ENCODE measurements around the gene ERBB4. TPM values are rescaled to one million over a fixed set of nuclear protein-coding genes. Genes with fewer than 3 reads are reported as not detected.

Gene ERBB4
- total RNA-seq, 1 experiment from 2014 or later: not detected

GRCh38 chr2:212414767-212415211, 123.8 kb downstream of the ERBB4 start:
- ChIA-PET POLR2A (no interaction called here), CTCF (interaction anchor here (0.6 kb wide), 1 partner anchor 1256 kb away, joined by 3 read pairs; no protein-coding TSS in a partner anchor)
- DNase-seq (ENCODE audit: unreplicated experiment): no peak
- H3K9me3 Mint-ChIP-seq (ENCODE audit: unreplicated experiment): no peaks in the 10 kb centered on the region
- peaks cover 65% of the 10 kb centered on the region for H3K27me3 Mint-ChIP-seq (ENCODE audit: insufficient read depth, unreplicated experiment)
- H3K4me1 Mint-ChIP-seq (ENCODE audit: insufficient read depth, unreplicated experiment): no peaks in the 10 kb centered on the region
- BruUV-seq (replicated peaks): no TSS peak
- intact Hi-C loops (cut with micrococcal nuclease): no loop called here
- H3K27ac Mint-ChIP-seq (ENCODE audit: low read depth, unreplicated experiment): no peak overlapping the region
- H3K36me3 Mint-ChIP-seq (ENCODE audit: insufficient read depth, unreplicated experiment): no peaks in the 10 kb centered on the region
- TF ChIP-seq CTCF (IDR thresholded peaks at IDR 0.05; ENCODE audit: unreplicated experiment): no peak
- H3K4me3 Mint-ChIP-seq (ENCODE audit: unreplicated experiment): no peak overlapping the region

DNA sequence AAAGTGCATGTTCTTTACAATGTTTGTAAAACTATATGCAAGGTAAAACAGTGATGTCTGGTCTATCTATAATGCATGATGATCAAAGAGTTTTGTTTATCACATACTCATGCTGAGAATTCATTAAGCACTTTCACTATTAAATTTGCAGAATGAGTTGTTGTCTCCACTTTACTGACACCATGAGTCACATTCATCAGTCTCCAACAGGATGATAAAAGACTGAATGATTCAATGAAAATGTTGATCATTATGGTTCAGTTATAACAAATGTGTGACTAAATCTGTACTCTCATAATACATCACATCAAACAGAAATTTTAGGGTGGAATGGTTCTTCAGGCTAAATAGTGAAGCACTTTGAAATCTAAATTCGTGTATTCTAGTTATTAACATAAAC, 129.0 kb downstream of the ERBB4 start:
- no TSS peak for BruUV-seq (replicated peaks)

GRCh38 chr2:212408524-212408923, 130.1 kb downstream of the ERBB4 start:
- intact Hi-C loops (cut with micrococcal nuclease): no loop called here
- H3K36me3 Mint-ChIP-seq (ENCODE audit: insufficient read depth, unreplicated experiment): no peaks in the 10 kb centered on the region
- no TSS peak for BruUV-seq (replicated peaks)
- H3K27me3 Mint-ChIP-seq (ENCODE audit: insufficient read depth, unreplicated experiment): peaks cover 82% of the 10 kb centered on the region
- no peak overlapping the region for H3K4me3 Mint-ChIP-seq (ENCODE audit: unreplicated experiment)
- H3K4me1 Mint-ChIP-seq (ENCODE audit: insufficient read depth, unreplicated experiment): no peaks in the 10 kb centered on the region
- ChIA-PET CTCF (interaction anchor here (0.5 kb wide), 1 partner anchor 51 kb away, joined by 4 read pairs; no protein-coding TSS in a partner anchor), POLR2A (no interaction called here)
- H3K27ac Mint-ChIP-seq (ENCODE audit: low read depth, unreplicated experiment): no peak overlapping the region
- DNase-seq (ENCODE audit: unreplicated experiment): no peak
- TF ChIP-seq CTCF (IDR thresholded peaks at IDR 0.05; ENCODE audit: unreplicated experiment): no peak
- no peaks in the 10 kb centered on the region for H3K9me3 Mint-ChIP-seq (ENCODE audit: unreplicated experiment)

More for the DNA sequence above, 129.0 kb downstream of the ERBB4 start:
- Mint-ChIP-seq H3K9me3 (ENCODE audit: unreplicated experiment) (no peaks in the 10 kb centered on the region), H3K27me3 (ENCODE audit: insufficient read depth, unreplicated experiment) (peaks cover 73% of the 10 kb centered on the region), H3K36me3 (ENCODE audit: insufficient read depth, unreplicated experiment) (no peaks in the 10 kb centered on the region), H3K27ac (ENCODE audit: low read depth, unreplicated experiment) (no peak overlapping the region), H3K4me3 (ENCODE audit: unreplicated experiment) (no peak overlapping the region), H3K4me1 (ENCODE audit: insufficient read depth, unreplicated experiment) (no peaks in the 10 kb centered on the region)
- DNase-seq (ENCODE audit: unreplicated experiment): no peak
- TF ChIP-seq CTCF (IDR thresholded peaks at IDR 0.05; ENCODE audit: unreplicated experiment): no peak
- POLR2A ChIA-PET: no interaction called here
- intact Hi-C loops (cut with micrococcal nuclease): no loop called here
- CTCF ChIA-PET: no interaction called here

- no peaks in the 10 kb centered on the region for H3K9me3 Mint-ChIP-seq (ENCODE audit: unreplicated experiment)
- intact Hi-C loops (cut with micrococcal nuclease): no loop called here
- H3K36me3 Mint-ChIP-seq (ENCODE audit: insufficient read depth, unreplicated experiment): no peaks in the 10 kb centered on the region
- H3K27ac Mint-ChIP-seq (ENCODE audit: low read depth, unreplicated experiment): no peak overlapping the region
- POLR2A ChIA-PET: no interaction called here
- CTCF ChIA-PET: interaction anchor here (0.7 kb wide), 1 partner anchor 984 kb away, joined by 3 read pairs; no protein-coding TSS in a partner anchor
- TF ChIP-seq CTCF (IDR thresholded peaks at IDR 0.05; ENCODE audit: unreplicated experiment): no peak
- no TSS peak for BruUV-seq (replicated peaks)
- no peak overlapping the region for H3K4me3 Mint-ChIP-seq (ENCODE audit: unreplicated experiment)
- H3K27me3 Mint-ChIP-seq (ENCODE audit: insufficient read depth, unreplicated experiment): peaks cover 71% of the 10 kb centered on the region
- H3K4me1 Mint-ChIP-seq (ENCODE audit: insufficient read depth, unreplicated experiment): no peaks in the 10 kb centered on the region
- DNase-seq (ENCODE audit: unreplicated experiment): no peak
Observed at GRCh38 chr2:212406716-212407115, 131.9 kb downstream of the ERBB4 start.
